ENCODE measurements around the gene TRAPPC2.
"Not testable (repeated sequence)": the region's sequence is repeated elsewhere in the genome, so short reads cannot be mapped to it uniquely, and the experiment has no call there.

The TRAPPC2 gene

DNA sequence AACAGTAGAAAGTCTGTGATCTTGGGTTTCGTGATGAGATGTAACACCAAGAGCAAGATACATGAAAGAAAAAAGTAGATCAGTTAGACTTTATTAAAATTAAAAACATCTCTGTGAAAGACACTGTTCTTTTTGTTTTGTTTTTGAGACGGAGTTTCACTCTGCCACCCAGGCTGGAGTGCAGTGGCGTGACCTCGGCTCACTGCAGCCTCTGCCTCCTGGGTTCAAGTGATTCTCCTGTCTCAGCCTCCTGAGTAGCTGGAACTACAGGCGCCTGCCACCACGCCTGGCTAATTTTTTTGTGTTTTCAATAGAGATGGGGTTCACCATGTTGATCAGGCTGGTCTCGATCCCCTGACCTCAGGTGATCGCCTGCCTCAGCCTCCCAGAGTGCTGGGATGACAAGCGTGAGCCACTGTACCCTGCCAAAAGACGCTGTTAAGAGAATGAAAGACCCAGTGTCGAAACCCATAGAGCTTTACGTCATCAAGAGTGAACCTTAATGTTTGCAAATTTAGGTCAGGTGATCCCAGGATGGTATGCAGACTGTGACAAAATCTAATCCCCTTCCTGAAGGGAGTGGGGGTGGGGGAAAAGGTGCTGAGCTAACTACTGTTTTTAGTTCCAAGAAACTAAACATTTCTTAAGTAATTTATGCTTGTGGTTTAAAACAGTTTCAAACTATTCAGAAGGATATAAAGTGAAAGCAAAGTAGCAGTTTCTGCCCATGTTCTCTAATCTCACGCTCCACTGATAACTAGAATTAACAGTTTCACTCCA is 8.2 kb upstream of the TRAPPC2 start:
- no peak for DNase-seq

DNA sequence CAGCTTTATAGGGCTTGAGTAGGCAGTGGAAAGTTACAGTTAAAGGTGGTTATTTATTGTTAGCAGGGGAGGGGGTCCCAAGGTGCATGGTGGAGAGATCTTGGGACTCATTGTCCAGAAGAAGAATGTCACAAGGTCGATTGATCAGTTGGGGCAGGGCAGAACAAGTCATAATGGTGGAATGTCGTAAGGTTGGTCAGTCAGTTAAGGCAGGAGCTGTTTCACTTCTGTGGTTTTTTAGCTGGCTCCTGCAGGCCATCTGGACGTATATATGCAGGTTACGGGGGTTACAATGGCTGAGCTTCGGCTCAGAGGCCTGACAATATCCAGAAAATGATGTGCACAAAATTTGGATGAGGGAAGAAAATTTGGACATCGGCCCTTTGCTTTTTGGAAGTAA is 7.3 kb upstream of the TRAPPC2 start:
- DNase-seq, result no peak

DNA sequence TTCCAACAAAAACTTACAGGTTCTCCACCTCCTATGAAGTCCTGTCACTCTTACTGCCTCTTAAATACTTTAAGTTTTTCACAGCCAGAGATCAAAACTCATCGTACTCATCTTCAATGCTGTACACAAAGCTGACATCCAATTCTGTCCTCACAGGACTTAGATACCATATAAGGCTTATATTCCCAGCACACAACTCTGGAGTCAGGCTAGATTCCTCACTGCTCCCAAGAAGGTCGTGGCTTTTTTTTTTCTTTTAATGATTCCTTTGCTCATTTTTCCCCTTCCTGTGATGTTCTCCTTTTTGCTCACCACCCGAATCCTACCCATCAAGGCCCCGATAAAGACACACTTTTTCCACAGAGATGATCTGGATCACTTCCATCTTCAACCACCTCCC is 914 bp downstream of the TRAPPC2 start:
- no peak for DNase-seq

DNA sequence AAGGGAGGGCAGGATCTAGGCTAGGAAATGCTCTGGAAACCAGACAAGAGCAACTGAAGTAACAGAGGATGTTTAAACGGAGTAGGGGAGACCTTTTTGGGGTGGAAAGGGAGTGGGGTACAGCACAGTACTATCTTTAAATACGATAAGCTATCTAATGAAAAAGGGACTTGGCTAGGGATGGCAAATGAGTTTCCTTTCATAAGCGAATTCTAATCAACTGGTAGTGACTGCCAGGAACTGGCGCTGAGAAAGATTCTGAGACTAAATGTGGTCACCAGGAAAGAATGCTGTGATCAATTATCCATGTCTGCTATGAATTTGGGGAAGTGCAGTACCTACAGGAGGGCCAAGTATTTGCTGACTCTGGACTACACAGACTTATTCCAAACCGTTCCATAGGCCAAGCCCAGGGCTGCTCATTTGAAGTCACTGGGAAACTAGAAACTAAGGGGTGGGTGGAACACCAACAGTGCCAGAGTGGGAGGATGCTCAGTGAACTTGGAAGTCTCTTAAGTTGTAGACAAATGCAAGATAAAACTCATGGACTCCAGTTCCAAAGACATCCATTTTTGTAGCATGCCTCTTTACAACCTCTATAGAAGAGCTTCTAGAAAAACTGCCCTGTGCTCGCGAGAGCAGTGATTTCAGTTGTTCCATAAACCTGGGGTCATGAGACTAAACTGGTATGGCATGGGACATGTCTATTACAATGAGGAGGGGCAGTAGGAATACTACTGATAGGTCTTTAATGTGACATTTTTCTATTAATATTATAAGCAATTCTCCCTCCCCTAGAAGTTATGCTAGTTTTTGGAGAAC is 2.0 kb downstream of the TRAPPC2 start:
- DNase-seq, result no peak

DNA sequence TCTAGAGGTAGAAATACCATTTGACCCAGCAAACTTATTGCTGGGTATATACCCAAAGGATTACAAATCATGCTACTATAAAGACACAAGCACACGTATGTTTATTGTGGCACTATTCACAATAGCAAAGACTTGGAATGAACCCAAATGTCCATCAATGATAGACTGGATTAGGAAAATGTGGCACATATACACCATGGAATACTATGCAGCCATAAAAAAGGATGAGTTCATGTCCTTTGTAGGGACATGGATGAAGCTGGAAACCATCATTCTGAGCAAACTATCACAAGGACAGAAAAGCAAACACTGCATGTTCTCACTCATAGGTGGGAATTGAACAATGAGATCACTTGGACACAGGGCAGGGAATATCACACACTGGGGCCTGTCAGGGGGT is 3.9 kb downstream of the TRAPPC2 start:
- not testable (repeated sequence) for DNase-seq

DNA sequence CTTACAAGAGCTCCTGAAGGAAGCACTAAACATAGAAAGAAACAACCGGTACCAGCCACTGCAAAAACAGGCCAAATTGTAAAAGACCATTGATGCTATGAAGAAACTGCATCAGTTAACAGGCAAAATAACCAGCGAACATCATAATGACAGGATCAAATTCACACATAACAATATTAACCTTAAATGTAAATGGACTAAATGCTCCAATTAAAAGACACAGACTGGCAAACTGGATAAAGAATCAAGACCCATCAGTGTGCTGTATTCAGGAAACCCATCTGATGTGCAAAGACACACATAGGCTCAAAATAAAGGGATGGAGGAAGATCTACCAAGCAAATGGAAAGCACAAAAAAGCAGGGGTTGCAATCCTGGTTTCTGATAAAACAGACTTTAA is 7.8 kb downstream of the TRAPPC2 start:
- DNase-seq, result not testable (repeated sequence)

DNA sequence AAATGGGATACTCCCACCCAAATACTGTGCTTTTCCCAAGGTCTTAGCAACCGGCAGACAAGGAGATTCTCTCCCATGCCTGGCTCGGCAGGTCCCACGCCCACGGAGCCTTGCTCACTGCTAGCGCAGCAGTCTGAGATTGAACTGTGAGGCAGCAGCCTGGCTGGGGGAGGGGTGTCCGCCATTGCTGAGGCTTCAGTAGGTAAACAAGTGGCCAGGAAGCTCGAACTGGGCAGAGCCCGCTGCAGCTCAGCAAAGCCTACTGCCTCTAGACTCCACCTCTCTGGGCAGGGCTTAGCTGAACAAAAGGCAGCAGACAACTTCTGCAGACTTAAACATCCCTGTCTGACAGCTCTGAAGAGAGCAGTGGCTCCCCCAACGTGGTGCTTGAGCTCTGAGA is 9.5 kb downstream of the TRAPPC2 start:
- DNase-seq, result not testable (repeated sequence)

DNA sequence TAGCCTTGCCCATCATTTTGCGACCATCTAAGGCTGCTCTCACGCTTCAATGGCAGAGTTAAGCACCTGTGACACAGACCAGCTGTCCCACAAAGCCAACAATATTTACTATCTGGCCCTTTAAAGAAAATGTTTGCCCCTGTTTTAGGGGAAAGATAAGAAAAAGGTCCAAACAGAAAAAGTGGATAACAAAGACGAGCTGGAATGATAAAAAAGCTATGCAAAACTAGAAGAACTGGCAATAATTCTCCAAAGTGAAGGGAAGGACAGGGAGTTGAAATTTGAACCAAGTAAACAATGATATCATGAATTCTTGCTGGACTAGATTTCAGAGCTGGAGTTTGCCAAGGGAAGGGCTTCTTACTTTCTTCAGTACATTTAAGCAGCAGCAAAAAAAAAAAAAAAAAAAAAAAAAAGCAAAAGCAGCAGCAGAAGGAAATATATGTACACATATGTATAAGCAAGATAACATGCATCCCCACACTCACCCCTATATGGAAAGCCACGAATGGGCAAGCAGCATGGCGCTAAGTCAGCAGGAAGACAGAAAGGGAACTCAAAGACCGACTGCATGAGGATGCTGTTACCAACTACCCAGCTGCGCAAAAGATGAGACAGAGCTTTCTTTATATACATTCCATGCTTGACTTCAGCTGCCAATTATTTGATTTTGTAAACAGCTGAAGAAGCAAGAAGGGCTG is 12.5 kb downstream of the TRAPPC2 start:
- DNase-seq, result peak; percentile 9

DNA sequence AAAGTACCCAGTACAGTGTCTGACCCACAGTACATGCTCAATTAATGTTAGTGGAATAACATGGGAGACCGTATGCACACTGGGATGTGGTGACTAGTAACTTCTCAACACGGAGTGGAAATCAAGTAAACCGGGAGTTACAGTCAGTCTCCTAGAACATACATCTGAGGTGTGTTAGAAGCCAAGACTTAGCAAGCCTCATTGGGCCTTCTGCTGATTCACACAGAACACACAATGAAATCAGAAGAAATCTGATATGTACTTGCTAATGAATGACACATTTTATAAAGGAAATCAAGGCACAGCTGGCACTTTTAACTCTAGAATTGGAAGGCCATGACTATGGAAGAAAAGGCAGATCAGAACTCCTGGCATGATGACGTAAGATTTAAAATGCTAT is 13.0 kb downstream of the TRAPPC2 start:
- DNase-seq, result peak; percentile 11

DNA sequence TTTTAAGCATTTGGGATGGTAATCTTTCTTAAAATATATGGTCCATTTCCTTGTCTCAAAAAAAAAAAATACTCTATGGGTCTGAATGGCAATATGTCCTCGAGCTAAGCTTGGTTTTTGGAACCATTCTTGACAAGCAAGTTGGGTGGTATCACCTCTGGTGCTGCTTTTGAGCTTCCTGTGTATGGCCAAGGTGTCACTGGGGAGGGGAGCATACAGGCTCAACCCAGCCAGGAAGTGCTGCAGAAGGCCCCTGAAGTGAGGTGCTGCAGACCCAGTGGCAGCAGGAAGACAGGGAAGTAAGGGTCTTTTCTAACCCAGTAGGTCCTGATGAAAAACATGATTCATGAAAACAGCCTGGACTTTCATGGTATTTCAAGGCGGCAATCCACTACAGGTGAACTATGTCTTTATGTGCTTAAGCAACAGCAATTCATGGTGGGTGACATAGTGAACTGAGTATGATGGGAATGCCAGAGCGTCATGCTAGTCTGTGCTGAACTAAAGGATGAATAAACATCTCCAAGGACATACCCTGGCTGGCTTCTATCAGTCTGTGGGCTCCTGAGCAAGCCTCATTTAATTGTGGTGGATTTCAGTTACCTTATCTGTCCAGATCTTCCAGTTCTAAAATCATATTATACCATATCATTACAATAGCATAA is 15.1 kb downstream of the TRAPPC2 start:
- DNase-seq, result no peak

DNA sequence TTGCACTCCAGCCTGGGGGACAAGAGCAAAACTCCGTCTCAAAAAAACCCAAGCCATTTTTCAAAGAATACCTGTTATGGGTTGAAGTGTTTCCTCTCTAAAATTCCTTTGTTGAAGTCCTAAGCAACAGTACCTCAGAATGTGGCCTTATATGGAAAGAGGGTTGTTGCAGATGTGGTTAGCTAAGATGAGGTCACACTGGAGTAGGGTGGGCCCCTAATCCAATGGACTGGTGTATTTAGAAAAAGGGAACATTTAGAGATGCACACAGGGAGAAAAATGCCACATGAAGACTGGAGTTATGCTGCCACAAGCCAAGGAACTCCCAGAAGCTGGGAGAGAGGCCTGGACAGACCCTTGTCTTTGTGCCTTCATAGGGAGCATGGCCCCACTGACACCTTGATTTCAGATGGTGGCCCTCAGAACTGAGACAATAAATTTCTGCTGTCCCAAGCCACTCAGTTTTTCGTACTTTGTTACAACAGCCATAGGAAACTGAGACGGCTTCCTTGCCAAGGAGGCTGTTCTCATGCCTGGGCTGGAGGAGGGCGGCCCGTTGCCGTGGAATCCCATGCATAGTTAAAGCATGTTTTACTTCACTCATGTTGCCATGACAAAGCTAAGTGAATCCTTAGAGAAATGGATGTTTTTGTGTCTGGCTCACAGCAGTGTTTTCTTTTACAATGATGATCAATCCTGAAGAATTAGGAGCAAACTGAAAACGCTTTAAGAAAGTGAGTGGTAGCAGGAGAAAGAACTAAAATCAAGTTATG is 16.5 kb downstream of the TRAPPC2 start:
- no peak for DNase-seq

DNA sequence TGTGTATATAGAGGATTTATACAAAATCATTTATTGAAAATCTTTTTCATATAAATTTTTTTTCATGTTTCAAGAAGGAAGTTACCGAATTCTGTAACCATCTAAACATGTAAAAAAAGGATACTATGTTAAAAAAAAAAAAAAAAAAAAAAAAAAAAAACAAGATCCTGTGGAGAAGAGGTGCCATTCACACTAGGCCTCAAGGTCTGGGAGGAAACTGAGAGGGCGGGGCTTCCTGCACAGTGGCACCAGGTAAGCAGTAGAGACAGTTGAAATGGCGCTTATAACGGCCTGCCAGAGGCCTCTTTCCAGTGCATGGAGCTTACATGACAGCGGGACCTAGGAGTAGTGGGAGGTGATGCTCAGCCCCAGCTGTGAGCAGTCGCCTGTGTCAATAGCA is 17.5 kb downstream of the TRAPPC2 start:
- no peak for DNase-seq

DNA sequence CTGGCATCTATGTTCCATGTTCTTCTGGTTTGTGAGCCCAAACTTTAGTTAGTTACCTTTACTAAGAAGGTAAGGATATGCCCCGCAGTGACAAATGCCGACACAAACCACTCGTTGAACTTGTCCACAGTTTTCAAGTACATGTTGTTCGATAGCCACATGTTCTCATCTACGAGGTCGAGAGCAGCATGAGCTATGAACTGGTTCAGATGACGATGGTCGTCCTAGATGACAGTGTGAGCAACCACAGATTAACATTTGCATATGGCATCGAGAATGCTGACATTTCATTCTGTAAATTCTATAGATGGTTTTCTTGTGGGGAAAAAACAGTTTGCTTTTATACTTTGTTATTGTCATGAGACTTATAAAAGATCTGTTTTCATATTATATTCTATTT is 18.0 kb downstream of the TRAPPC2 start:
- DNase-seq, result no peak

DNA sequence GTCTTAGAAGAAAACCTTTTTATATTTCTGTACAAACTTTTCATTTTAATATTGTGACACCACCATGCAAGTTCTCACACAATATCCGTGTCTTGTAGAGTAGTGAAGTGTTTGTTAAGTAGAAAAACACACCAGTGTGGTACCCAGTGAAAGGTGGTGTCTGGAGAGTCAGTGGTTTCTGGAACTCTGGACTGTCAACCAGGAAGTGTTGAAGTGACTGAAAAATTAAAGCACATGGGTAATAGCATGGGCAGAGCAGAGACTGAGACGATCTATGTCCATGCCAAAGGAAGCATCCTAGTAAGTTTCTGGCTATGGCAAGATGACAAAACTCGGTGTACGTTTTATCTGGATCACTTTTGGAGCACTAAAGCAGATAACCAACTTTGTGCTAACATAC is 23.3 kb downstream of the TRAPPC2 start:
- DNase-seq, result no peak

DNA sequence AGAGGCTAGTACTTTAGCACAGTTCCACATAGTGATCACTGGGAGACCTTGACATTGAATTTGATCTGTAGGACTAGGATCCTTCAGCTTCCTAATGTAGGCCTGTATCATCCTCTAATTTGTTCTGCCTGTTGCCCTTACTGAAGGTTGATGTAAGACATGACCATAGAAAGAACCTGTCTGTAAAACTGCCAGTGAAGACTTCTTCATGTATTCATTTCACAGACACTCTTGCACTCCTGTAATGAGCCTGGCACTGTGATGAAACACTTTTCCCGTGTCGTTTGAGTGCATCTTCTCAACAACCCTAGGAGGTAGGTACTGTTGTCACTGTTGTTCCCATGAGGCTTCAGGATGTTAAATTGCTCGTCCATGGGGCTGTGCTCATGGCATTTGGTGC is 30.8 kb downstream of the TRAPPC2 start:
- DNase-seq, result no peak

DNA sequence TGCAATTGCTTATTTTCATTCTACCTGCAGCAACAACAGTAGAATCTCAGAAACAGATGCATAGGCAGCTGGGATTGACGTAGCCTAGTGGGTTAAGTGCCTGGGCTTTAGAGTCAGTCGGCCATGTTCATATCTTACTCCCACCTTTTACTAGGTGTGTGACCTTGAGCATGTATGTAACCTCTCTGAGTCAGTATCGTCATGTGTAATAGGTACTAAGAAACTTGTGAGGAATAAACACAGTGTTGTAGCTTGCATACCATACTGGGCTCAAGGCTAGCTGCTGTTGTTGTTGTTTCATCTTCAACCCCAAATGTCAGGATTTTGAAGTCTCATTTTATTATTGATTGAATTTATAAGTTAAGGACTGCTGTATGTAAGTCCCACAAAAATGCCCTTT is 31.3 kb downstream of the TRAPPC2 start:
- DNase-seq, result no peak

DNA sequence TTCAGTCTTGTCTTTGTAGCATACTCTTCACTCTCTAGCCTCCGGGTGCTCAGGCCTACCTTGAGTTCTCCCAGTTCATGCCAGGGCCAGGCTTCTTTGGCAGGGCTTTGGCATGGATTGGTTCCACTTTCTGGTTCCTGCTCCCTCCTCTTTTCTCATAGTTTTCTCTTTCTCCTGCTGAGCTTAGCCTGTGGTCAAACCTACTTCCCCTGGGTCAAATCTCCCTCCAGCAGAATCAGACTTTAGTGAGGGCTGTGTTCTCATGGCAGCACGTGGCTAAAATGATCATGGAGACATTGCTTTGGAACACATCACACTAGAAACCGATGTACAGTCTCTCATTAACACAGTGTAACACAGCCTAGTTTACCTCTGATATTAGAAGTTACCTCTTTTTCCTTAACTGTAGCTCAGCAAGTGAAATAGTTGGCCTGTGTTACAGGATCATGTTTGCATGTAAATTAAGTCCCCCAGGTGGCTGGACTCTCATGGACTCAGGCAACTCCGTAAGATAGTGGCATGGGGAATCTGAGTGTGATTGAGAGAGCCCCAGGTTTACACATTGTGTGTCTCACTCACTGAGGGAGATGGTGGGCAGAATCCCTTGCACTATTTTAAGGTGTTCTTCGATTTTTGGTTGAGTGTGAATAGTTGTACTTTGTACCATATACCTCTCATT is 32.2 kb downstream of the TRAPPC2 start:
- DNase-seq, result no peak

DNA sequence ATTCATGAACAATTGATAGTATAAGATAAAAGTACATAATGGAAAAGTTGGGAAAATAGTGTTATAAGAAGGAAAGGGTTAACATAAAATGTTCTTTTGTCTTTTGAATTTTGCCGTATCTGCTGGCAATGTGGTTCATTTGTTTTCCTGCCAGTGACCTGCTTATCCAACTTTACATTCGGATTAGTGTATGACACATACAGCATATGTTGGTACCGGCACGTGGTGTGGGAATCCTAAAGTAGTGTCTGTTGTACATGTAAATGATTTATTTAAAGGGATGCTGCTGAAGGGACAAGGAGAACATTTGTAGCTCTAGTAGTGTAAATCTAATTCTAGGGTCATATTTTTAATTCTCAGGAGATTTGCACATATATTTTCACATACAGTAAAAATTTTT is 34.0 kb downstream of the TRAPPC2 start:
- no peak for DNase-seq

DNA sequence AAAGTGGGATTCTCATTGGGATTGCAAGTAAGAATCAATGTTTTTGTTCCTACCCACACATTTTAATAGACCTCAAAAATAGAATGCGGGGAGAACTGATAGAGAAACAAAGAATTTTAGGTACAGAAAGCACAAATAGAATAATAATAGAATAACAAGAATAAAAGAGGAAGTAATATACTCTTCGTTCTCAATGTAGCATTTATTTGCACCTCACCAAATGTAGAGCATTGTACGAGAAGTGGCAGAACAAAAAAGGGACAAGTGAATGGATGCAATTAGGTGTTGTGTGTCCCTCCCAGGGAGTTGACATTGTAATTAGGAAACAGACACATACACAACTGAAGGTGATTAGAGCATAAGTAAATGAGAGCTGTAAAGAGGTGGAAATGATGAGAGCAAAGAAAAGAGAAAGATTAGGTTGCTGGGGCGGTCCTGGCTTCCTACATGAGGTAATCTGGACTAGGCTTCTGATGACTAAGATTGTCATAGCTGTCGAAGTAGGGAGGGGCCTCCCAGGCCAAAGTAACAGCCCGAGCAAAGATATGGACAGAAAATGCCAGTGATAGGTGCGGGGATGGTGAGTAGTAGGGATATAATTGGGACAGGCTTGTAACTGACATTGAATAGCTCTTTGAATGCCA is 35.1 kb downstream of the TRAPPC2 start:
- peak; percentile 35 for DNase-seq

DNA sequence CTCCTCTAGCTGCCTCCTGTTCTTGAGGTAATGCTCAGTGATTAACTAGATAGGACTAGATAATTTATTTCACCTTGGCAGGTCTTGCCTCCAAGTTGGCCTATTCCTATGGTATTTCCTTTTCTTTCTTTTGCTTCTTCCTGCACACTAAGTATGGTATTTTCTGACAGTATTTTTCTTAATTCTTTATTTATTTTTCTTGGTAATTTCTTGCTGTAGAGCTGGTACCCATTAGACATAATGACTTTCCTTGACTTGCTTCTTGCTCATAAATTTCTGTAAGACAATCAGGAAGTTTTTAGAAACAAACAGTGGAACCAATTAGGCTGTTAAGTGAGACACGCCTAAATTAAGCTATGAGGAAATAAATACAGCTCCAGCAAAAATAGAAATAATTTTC is 36.0 kb downstream of the TRAPPC2 start:
- no peak for DNase-seq

DNA sequence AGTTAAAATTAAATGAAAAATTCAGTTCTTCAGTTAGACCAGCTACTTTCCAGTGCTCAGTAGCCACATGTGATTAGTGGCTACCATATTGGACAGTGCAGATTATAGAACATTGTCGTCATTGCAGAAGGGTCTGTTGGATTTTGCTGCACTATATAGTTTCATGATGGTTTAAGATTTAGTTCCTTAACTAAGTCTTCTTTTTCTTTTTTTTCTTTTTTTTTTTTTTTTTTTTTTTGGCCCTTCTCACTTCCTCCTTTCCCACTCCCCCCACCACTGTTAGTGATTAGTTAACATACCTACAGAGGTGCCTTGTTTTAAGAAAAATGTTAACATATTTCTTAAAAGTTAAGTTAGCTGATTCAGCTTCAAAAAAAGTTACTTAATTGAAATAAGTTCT is 36.4 kb downstream of the TRAPPC2 start:
- DNase-seq, result no peak

Data from NCI-H69 (cell line).